H9 (cell line): ENCODE data around the gene ROPN1. TPM values are rescaled to one million over a fixed set of nuclear protein-coding genes. Genes with fewer than 3 reads are reported as not detected.

ENCODE experiments used
- DNase-seq: peaks from one replicate; pipeline ENCODE4 v3.0.0-alpha.2; 2017
- H2AFZ ChIP-seq: one replicate; pipeline ENCODE4 v1.6.1; 2013; ENCODE audit warnings: mild to moderate bottlenecking, low read length, control low read depth, moderate library complexity
- H2AK5ac ChIP-seq: 2 replicates; pipeline ENCODE4 v1.6.1; 2013; ENCODE audit warnings: low read length, control low read depth, mixed read lengths; ENCODE audit not compliant: insufficient read length
- H2BK120ac ChIP-seq: one replicate; pipeline ENCODE4 v1.6.1; 2013; ENCODE audit warnings: low read depth, mild to moderate bottlenecking, low read length, control low read depth, inconsistent platforms; ENCODE audit not compliant: poor library complexity, severe bottlenecking
- H2BK12ac ChIP-seq: 2 replicates; pipeline ENCODE4 v1.6.1; 2013; ENCODE audit warnings: low read length, control low read depth, mixed read lengths, low read depth; ENCODE audit not compliant: insufficient read length
- H2BK15ac ChIP-seq: 2 replicates; pipeline ENCODE4 v1.6.1; 2013; ENCODE audit warnings: low read depth, low read length, control low read depth
- H2BK20ac ChIP-seq: one replicate; pipeline ENCODE4 v1.6.1; 2013; ENCODE audit warnings: low read depth, mild to moderate bottlenecking, low read length, control low read depth, inconsistent platforms; ENCODE audit not compliant: poor library complexity, severe bottlenecking
- H2BK5ac ChIP-seq: 2 replicates; pipeline ENCODE4 v1.6.1; 2013; ENCODE audit warnings: low read length, control low read depth, mixed read lengths; ENCODE audit not compliant: insufficient read length
- H3K14ac ChIP-seq: 2 replicates; pipeline ENCODE4 v1.6.1; 2013; ENCODE audit warnings: low read length, control low read depth; ENCODE audit not compliant: insufficient read depth
- H3K18ac ChIP-seq: 2 replicates; pipeline ENCODE4 v1.6.1; 2013; ENCODE audit warnings: low read depth, mild to moderate bottlenecking, mixed read lengths, low read length, control low read depth; ENCODE audit not compliant: insufficient read length
- H3K23ac ChIP-seq: 2 replicates; pipeline ENCODE4 v1.6.1; 2013; ENCODE audit warnings: low read length, control low read depth, mixed read lengths, low read depth; ENCODE audit not compliant: insufficient read length
- H3K23me2 ChIP-seq: 2 replicates; pipeline ENCODE4 v1.6.1; 2013; ENCODE audit warnings: low read depth, mild to moderate bottlenecking, mixed read lengths, low read length, control low read depth; ENCODE audit not compliant: insufficient read length, poor library complexity, severe bottlenecking
- H3K27ac ChIP-seq: 2 replicates; pipeline ENCODE4 v1.5.1; 2013; ENCODE audit warnings: low read length, control low read depth, mixed read lengths, low read depth; ENCODE audit not compliant: insufficient read length
- H3K27me3 ChIP-seq: 2 replicates; pipeline ENCODE4 v1.6.1; 2013; ENCODE audit warnings: low read length, control low read depth, inconsistent platforms; ENCODE audit not compliant: insufficient read depth
- H3K4ac ChIP-seq: 2 replicates; pipeline ENCODE4 v1.6.1; 2013; ENCODE audit warnings: low read depth, mild to moderate bottlenecking, control low read depth, inconsistent platforms, low read length, moderate library complexity
- H3K4me1 ChIP-seq: 2 replicates; pipeline ENCODE4 v1.6.1; 2013; ENCODE audit warnings: low read length, control low read depth, inconsistent platforms; ENCODE audit not compliant: insufficient read depth
- H3K4me2 ChIP-seq: 2 replicates; pipeline ENCODE4 v1.6.1; 2013; ENCODE audit warnings: low read length, control low read depth, mixed read lengths; ENCODE audit not compliant: insufficient read length, insufficient read depth
- H3K56ac ChIP-seq: 2 replicates; pipeline ENCODE4 v1.6.1; 2013; ENCODE audit warnings: low read depth, mild to moderate bottlenecking, mixed read lengths, low read length, control low read depth; ENCODE audit not compliant: insufficient read length
- H3K79me1 ChIP-seq: 2 replicates; pipeline ENCODE4 v1.6.1; 2013; ENCODE audit warnings: low read depth, mild to moderate bottlenecking, moderate library complexity, low read length, control low read depth, inconsistent platforms; ENCODE audit not compliant: insufficient read depth, poor library complexity, severe bottlenecking
- H3K79me2 ChIP-seq: 2 replicates; pipeline ENCODE4 v1.6.1; 2013; ENCODE audit warnings: low read length, control low read depth, inconsistent platforms; ENCODE audit not compliant: insufficient read depth
- H3K9ac ChIP-seq: 2 replicates; pipeline ENCODE4 v1.6.1; 2013; ENCODE audit warnings: low read length, control low read depth, mixed read lengths; ENCODE audit not compliant: insufficient read length; ENCODE audit errors: extremely low read depth
- H3K9me3 ChIP-seq: one replicate; pipeline ENCODE4 v1.6.1; 2013; ENCODE audit warnings: low read depth, low read length, inconsistent platforms; ENCODE audit not compliant: control insufficient read depth
- H3T11ph ChIP-seq: one replicate; pipeline ENCODE4 v1.6.1; 2013; ENCODE audit warnings: mild to moderate bottlenecking, low read length, control low read depth, inconsistent platforms
- H4K20me1 ChIP-seq: one replicate; pipeline ENCODE4 v1.6.1; 2013; ENCODE audit not compliant: control insufficient read depth, insufficient read length, insufficient read depth
- H4K5ac ChIP-seq: 2 replicates; pipeline ENCODE4 v1.6.1; 2013; ENCODE audit warnings: low read depth, mild to moderate bottlenecking, mixed read lengths, low read length, control low read depth; ENCODE audit not compliant: insufficient read length
- H4K8ac ChIP-seq: replicated peaks from 2 replicates; pipeline ENCODE4 v1.6.1; 2013; ENCODE audit warnings: low read length, control low read depth, mixed read lengths, low read depth; ENCODE audit not compliant: insufficient read length
- H4K91ac ChIP-seq: 2 replicates; pipeline ENCODE4 v1.6.1; 2013; ENCODE audit warnings: low read depth, mild to moderate bottlenecking, moderate library complexity, mixed read lengths, low read length, control low read depth; ENCODE audit not compliant: insufficient read length
- H3K27ac Mint-ChIP-seq, 3 experiments: 2 replicates in 2 of 3; 3 replicates in 1 of 3; pipeline ENCODE4 v1.8.0; 2020 to 2021; ENCODE audit warnings: mixed read lengths in 3 of 3, mild to moderate bottlenecking in 1 of 3, moderate library complexity in 1 of 3
- H3K27me3 Mint-ChIP-seq: 2 replicates; pipeline ENCODE4 v1.8.0; 2021; ENCODE audit warnings: low read depth, mild to moderate bottlenecking, moderate library complexity, mixed read lengths
- H3K36me3 Mint-ChIP-seq, 3 experiments: 2 replicates in 2 of 3; 3 replicates in 1 of 3; pipeline ENCODE4 v1.8.0; 2020 to 2021; ENCODE audit warnings: low read depth in 3 of 3, mixed read lengths in 3 of 3; ENCODE audit not compliant: insufficient read depth in 1 of 3
- H3K4me1 Mint-ChIP-seq, 2 experiments: 2 replicates each; pipeline ENCODE4 v1.8.0; 2020; ENCODE audit warnings: mixed read lengths in 2 of 2
- H3K4me3 Mint-ChIP-seq, 2 experiments: 2 replicates in 1 of 2; 3 replicates in 1 of 2; pipeline ENCODE4 v1.8.0; 2020 to 2021; ENCODE audit warnings: mild to moderate bottlenecking in 2 of 2, mixed read lengths in 2 of 2, moderate library complexity in 1 of 2
- H3K9me3 Mint-ChIP-seq, 2 experiments: 2 replicates in 1 of 2; 3 replicates in 1 of 2; pipeline ENCODE4 v1.8.0; 2020; ENCODE audit warnings: mild to moderate bottlenecking in 2 of 2, mixed read lengths in 2 of 2, moderate library complexity in 1 of 2
- WGBS: extraction: QIAGEN DNeasy Blood & Tissue Kit; methylation state at CpG from one replicate; pipeline ENCODE4 v1.1.7; 2013; ENCODE audit warnings: missing lambda C conversion rate, low lambda C conversion rate, mixed read lengths; ENCODE audit not compliant: insufficient read length; ENCODE audit errors: extremely low coverage; 5-methylcytosine and 5-hydroxymethylcytosine counted together
- total RNA-seq: library from RNA; stranded (reverse); gene quantifications from 2 replicates; pipeline ENCODE4 v1.2.1, GENCODE V29; 2021
- TF ChIP-seq, protein P1 (sequence below): fragments of 200-600 bp; sonication (generic); conservative IDR thresholded peaks from 3 replicates; pipeline ENCODE4 v1.8.0; 2021; ENCODE audit warnings: antibody characterized with exemption, mild to moderate bottlenecking

Gene ROPN1
- total RNA-seq, 1 experiment from 2014 or later = not detected

DNA sequence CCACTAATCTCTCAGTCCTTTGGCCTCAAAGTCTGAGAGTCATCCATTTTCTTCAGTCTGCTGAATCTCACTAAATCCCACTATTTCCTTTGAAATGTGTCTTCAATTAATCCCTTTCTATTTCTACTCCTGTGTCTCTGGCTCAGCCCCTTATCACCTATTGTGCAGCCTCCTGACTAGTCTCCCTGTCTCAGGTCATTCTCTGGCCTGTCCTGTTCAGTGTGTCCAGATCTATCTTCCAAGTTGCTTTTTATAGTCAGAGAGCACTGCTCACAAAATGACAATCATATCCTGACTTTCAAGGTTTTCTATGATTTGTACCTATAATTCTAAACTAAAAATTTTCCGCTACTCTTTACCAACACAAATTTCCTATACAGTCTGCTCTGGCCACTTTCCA, 7.6 kb downstream of the ROPN1 start:
- Histone ChIP-seq H4K5ac (no peak overlapping the region), H2BK20ac (no peak overlapping the region), H3K4me1 (no peaks in the 10 kb centered on the region), H3K4ac (no peak overlapping the region), H4K8ac (no peak overlapping the region), H3K79me1 (no peaks in the 10 kb centered on the region), H2BK12ac (no peak overlapping the region), H3K56ac (no peak overlapping the region), H3K18ac (no peak overlapping the region), H3K27me3 (peaks cover 4% of the 10 kb centered on the region; the same call in 1 of the 2 replicates), H3K4me2 (no peak overlapping the region), H3T11ph (no peak overlapping the region), H3K23ac (no peak overlapping the region), H3K23me2 (no peaks in the 10 kb centered on the region), H3K9me3 (no peaks in the 10 kb centered on the region), H3K79me2 (no peaks in the 10 kb centered on the region), H2BK15ac (no peak overlapping the region), H4K91ac (no peak overlapping the region), H2BK5ac (no peak overlapping the region), H4K20me1 (no peaks in the 10 kb centered on the region), H3K14ac (no peak overlapping the region), H2AFZ (no peak overlapping the region), H3K27ac (no peak overlapping the region), H3K9ac (no peak overlapping the region), H2BK120ac (no peak overlapping the region), H2AK5ac (no peak overlapping the region)
- Mint-ChIP-seq H3K36me3 (no peaks in the 10 kb centered on the region), H3K4me3 (no peak overlapping the region), H3K27me3 (peaks cover 57% of the 10 kb centered on the region), H3K27ac (no peak overlapping the region), H3K4me1 (peaks cover 9 to 15% of the 10 kb centered on the region in 2 experiments), H3K9me3 (no peaks in the 10 kb centered on the region)
- no peak for DNase-seq
- TF ChIP-seq, protein P1, sequence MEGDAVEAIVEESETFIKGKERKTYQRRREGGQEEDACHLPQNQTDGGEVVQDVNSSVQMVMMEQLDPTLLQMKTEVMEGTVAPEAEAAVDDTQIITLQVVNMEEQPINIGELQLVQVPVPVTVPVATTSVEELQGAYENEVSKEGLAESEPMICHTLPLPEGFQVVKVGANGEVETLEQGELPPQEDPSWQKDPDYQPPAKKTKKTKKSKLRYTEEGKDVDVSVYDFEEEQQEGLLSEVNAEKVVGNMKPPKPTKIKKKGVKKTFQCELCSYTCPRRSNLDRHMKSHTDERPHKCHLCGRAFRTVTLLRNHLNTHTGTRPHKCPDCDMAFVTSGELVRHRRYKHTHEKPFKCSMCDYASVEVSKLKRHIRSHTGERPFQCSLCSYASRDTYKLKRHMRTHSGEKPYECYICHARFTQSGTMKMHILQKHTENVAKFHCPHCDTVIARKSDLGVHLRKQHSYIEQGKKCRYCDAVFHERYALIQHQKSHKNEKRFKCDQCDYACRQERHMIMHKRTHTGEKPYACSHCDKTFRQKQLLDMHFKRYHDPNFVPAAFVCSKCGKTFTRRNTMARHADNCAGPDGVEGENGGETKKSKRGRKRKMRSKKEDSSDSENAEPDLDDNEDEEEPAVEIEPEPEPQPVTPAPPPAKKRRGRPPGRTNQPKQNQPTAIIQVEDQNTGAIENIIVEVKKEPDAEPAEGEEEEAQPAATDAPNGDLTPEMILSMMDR = no peak
- 100% methylated on average over 1 of the region's 1 CpG for WGBS
